Ovary (tissue), 3 donors: ENCODE results near the gene P4HA1.

Source experiments
- EP300 ChIP-seq: sonication (generic); formaldehyde crosslinking; IDR thresholded peaks from one replicate; pipeline ENCODE4 v1.6.1; 2017; ENCODE audit warnings: antibody characterized with exemption
- POLR2A ChIP-seq: fragments of 450-650 bp; IDR thresholded peaks from one replicate; pipeline ENCODE4 v1.6.1; 2017; ENCODE audit warnings: antibody characterized with exemption, mild to moderate bottlenecking, moderate library complexity
- TF ChIP-seq, protein P1 (sequence below), 3 donors: fragments of 450-650 bp in 2 of 3; fragments of 200-600 bp in 1 of 3; IDR thresholded peaks; one replicate each; pipeline versions ENCODE4 v1.5.1 to v1.8.0; 2016 to 2022; ENCODE audit warnings: antibody characterized with exemption in 3 of 3, mild to moderate bottlenecking in 1 of 3
- donor health status: DM: no; HTN: no; CAD: no.

DNA sequence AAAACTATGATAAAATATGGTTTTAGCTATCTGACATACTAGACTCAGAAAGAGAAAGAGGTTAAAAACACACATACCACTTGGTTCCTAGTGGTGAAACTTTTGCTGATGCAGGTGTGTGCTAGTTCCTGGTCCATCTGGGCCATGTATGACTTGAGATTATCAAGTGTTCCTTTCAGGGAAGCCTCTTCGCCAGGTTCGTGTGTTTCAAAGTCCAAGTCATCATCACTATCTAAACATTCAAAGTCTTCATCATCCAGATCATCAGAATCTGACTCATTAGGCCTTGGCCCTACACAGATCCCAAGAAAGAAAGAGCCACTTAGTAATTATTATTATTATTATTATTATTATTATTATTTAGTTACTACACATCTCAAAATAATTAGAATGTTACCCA lies 40.0 kb upstream of the P4HA1 start:
- TF ChIP-seq, protein P1, sequence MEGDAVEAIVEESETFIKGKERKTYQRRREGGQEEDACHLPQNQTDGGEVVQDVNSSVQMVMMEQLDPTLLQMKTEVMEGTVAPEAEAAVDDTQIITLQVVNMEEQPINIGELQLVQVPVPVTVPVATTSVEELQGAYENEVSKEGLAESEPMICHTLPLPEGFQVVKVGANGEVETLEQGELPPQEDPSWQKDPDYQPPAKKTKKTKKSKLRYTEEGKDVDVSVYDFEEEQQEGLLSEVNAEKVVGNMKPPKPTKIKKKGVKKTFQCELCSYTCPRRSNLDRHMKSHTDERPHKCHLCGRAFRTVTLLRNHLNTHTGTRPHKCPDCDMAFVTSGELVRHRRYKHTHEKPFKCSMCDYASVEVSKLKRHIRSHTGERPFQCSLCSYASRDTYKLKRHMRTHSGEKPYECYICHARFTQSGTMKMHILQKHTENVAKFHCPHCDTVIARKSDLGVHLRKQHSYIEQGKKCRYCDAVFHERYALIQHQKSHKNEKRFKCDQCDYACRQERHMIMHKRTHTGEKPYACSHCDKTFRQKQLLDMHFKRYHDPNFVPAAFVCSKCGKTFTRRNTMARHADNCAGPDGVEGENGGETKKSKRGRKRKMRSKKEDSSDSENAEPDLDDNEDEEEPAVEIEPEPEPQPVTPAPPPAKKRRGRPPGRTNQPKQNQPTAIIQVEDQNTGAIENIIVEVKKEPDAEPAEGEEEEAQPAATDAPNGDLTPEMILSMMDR (IDR thresholded peaks at IDR 0.05) = no peak
- no peak for TF ChIP-seq POLR2A
- no peak for TF ChIP-seq EP300
